ENCODE data around the gene KCNK1.
A peak's percentile ranks its signal among the peaks of the same experiment; 100 is the strongest.

The KCNK1 gene

DNA sequence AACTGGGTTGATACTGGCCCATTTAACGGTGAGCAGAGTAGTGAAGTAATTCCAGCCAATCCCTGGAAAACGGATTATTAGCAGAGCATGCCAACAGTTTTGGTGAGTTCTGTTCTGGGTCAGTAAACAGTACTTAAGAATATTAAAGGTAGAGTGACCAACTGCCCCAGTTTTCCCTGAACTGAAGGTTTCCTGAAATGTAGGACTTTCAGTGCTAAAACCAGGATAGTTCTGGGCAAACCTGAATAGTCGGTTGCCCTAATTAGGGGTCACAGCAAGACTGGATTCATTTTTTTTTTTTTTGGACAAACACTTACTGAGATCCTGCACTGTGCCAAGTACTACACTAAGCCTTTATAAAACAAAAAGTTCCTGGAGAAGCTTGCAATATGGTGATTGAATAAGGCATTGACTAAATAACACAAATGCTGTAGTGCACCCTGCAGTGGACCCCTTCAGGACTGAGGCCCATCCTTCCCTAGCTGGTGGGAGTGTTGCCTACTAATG is 75.9 kb downstream of the KCNK1 start:
- no peak for DNase-seq (ENCODE audit: low read depth, low spot score)
- peak overlapping the region; percentile 66 for H3K27ac ChIP-seq

DNA sequence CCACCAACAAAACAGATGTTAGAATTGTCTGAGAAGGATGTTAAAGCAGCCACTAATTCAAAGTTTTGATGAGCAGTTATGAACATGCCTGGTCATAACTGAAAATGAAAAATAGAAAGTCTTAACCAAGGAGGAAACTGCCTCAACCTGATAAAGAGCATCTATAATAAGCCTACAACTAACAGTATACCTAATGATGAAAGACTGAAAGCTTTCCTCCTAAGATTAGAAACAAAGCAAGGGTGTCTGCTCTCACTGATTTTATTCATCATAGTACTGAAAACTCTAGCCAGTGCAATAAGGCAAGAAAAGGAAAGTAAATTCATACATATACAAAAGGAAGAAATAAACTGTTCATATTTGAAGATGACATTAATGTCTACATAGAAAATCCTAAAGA is 82.0 kb downstream of the KCNK1 start:
- DNase-seq (ENCODE audit: low read depth, low spot score) = no peak
- no peak overlapping the region for H3K27ac ChIP-seq

DNA sequence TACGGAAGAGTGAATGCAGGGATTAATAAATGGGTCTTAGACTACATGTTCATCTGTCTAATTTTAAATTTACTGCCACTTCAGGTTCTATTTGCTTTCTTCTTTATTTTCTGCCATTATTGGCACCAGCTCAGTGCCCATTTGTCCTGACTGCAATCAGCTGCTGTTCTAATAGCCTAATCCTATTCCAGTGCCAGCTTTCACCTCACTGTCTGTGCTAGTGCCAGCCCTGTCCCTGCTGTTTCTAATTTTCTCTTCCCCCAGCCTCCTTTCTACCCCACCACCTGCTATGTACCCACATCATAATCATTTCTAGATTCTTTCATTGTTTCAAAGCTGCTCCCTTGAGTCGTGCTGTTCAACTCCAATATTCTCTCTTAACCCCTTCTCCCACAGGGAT is 86.4 kb downstream of the KCNK1 start:
- no peak overlapping the region for H3K27ac ChIP-seq
- no peak for DNase-seq (ENCODE audit: low read depth, low spot score)

DNA sequence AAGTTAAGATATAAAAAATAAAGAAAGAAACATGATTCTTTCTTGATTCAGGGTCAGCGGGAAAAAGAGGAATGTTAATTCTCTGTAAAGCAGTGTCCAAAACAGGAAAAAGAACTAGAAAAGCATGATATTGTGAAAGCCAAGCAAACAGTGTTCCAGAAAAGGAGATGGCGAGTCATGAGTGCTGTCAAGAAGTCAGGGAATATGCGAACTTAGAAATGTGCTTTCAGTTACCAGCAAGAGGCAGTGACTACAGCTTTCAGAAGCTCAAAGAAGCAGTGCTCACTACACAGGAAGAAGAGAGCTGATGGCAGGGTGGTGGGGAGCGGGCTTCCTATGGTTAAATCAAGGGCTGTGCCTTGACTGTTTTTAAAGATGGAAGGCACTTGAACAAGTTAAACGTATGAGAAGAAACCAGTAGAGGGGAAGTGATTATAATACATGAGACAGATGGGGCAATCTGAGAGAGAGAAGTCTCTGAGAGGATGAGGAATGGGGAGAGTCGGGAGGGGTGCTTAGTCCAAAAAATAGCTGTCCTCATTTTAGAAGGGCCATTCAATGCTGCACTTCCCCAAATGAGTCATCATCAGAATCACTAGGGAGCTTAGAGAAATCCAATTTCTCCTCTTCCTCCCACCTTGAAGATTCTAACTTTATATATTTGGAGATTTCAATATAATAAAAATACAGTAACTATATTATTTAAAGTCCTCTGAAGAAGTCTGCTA is 90.4 kb downstream of the KCNK1 start:
- DNase-seq (ENCODE audit: low read depth, low spot score) = no peak
- H3K27ac ChIP-seq = no peak overlapping the region

DNA sequence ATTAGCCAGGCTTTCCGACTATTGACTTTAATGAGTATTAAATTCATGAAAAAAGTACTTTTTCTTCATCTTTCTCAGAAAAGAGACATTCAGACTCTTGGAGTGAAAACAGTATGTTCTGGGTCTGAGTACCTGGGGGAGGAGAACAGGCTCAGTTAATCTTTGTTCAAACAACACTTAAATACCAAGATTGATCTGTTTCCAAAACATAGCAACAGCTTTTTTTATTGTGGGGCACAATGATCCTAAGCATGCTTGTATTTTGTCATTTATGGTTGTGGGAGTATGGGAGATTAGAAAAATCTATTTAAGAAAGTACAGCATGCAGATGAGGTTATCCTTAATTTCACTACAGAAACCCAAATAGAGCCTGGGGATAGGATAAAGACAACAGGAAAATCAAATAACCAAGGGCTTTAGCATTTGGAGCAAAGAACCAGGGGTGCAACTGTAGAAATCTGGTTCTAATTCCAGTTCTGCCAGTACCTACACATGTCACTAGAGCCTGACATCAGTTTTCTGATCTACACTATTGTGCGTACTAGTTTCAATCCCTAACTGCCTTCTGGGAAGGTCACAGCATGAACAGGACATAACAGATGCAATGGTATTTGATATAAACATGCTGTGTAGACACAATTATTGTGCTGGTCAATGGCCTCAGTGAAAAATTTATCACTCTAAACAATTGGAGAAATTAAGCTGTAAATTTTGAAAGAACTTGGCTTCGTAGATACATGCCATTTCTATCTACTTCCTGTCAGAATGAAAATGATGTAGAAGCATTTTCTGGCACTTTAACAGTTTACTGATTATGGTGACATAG is 91.2 kb downstream of the KCNK1 start:
- no peak for DNase-seq (ENCODE audit: low read depth, low spot score)
- no peak overlapping the region for H3K27ac ChIP-seq

DNA sequence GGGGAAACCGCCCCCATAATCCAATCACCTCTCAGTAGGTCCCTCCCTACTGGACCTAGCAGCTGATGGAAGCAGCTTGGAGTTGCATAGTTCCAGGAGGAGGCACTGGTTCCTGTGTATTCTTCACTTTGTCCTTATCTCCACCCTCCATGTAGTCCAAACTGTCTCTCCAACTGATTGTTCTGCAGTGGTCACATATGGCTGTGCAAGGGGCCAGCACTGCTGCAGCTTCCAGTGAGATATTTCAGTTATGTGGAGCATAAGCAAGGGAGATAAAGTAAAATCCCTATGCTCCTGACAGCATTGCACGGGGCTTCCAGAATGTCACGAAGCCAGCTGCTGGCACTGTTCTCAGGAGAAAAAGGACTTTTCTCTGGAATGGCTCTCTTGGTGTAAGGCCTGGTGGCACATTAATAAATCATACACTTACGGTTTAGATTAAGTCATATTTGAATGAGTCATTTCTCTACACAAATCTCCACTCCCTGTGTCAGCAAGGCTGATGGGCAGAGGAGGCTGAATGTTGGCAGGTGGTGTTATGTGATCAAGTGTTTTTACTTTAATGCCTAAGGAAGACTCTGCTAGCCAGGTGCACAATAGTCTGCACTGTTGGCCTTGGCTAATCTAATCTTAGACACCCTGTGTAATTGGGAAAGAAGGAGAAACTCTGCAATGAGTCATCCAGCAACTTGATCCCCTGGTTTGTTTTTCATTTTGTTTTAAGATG is 93.4 kb downstream of the KCNK1 start:
- H3K27ac ChIP-seq = peak overlapping the region; percentile 65
- DNase-seq (ENCODE audit: low read depth, low spot score) = peak; percentile 65

GRCh38 chr1:233707880-233708815 is 94.2 kb downstream of the KCNK1 start:
- DNase-seq (ENCODE audit: low read depth, low spot score) = no peak
- H3K27ac ChIP-seq = peak overlapping the region; percentile 65

- no peak for DNase-seq (ENCODE audit: low read depth, low spot score)
- H3K27ac ChIP-seq = no peak overlapping the region
Measured at GRCh38 chr1:233710031-233710430, 96.1 kb downstream of the KCNK1 start.

DNA sequence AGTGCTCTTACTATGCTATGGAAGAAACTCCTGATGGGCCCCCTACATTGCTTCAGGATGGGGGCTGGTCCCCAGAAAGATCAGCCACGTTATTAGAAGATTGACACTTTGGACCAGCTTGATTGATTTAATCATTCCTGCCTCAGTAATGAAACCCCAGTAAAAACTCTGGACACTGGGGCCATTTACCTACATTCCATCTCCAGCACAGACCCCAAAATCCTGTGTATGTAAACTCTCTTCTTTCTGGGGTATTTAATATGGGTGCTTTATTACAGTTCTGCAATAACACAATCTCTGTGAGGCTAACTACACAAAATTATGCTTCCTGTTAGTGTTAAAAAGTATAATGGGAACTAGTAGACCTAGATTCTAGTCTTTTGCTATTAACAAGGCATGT is 96.6 kb downstream of the KCNK1 start:
- DNase-seq (ENCODE audit: low read depth, low spot score) = no peak
- no peak overlapping the region for H3K27ac ChIP-seq

DNA sequence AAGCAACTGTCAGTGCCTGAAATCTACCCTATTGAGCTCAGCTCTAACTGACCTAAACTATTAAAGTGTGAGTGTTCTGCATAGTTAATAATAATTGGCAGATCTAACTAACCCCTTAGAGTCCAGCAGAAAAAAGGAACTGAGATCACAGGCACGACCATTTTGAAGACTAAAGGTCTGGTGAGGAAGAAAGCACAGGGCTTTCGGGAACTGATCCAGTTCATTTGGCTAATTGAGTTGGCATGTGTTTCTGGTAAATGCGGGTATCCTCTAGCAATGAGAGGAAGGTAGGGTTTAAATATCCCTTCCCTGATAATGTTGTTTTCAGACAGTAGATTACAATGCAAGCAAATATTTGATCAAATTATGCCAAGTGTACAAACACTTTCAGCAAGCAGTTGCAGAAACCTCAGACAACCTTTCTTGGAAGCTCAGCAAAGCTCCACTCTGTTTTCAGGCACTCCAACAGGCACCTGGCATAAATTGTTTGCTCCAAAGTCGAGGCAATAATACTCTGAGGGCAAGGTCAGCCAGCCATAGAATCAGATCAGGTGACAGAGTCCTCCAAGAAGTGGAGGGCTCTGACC is 100.8 kb downstream of the KCNK1 start:
- no peak for DNase-seq (ENCODE audit: low read depth, low spot score)
- H3K27ac ChIP-seq = no peak overlapping the region

DNA sequence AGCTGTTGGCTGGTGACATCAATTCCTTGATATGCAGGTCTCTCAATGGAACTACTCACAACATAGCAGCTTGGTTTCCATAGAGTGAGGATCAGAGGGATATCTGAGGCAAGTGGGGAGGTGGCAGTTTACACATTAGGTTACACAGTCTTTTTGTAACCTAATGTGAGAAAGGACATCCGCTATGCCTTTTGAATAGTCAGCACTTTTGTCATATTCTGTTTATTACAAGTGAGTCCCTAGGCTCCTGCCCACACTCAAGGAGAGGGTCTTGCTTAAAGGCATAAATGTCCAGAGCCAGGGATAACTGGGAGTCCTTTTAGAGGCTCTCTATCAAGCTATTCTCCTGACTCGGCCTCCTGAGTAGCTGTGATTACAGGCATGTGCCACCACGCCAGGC is 104.2 kb downstream of the KCNK1 start:
- H3K27ac ChIP-seq = no peak overlapping the region
- DNase-seq (ENCODE audit: low read depth, low spot score) = no peak

DNA sequence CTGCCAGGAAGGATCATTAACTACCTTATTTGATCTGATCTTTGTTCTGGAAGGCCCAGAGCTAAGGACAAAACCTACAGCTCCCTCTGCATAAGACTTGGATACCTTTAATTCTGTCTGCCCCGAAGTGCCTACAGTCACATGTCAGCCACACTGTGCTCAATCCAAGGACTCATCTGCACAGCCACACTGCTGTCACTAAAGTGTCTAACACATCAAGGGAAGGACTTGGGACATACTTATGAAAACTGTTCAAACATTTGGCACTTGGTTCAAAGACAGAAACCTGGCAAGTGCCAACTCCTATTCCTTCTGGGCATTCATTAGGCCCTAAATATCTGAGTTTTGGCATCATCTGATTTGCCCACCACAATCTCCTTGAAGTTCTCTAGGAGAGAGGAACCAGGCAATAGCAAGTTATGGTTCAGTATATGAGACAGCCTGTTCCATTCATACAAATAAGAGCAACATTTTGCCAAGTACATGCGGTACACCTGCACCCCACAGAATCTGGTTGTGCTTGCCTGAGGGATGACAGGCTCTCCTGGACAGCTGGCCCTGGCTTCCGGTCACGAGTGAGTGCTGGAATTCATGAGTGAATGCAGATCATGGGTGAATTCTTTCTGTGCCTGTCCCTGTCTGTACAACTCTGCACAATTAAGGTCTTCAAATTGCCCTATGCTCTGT is 105.9 kb downstream of the KCNK1 start:
- no peak overlapping the region for H3K27ac ChIP-seq
- DNase-seq (ENCODE audit: low read depth, low spot score) = no peak

GRCh38 chr1:233721004-233721595 is 107.2 kb downstream of the KCNK1 start:
- no peak for DNase-seq (ENCODE audit: low read depth, low spot score)
- no peak overlapping the region for H3K27ac ChIP-seq

Data from epithelial cell of prostate (primary cell).